ENCODE results near the gene SRPRA.
A peak's percentile ranks its signal among the peaks of the same experiment; 100 is the strongest.

- no peak for TF ChIP-seq SP1 (IDR thresholded peaks at IDR 0.05)
- no peak for TF ChIP-seq BHLHE40 (IDR thresholded peaks at IDR 0.05; ENCODE audit: borderline replicate concordance)
- TF ChIP-seq FOXK2 (IDR thresholded peaks at IDR 0.05): no peak
- no peak for TF ChIP-seq TARDBP (IDR thresholded peaks at IDR 0.05)
- TF ChIP-seq ELF4 (IDR thresholded peaks at IDR 0.05): peak; percentile 37
- TF ChIP-seq FOXA1 (IDR thresholded peaks at IDR 0.05): no peak
- TF ChIP-seq HDGF (IDR thresholded peaks at IDR 0.05; ENCODE audit: borderline replicate concordance): no peak
- peak; percentile 48; the same call in 1 of the 2 replicates for TF ChIP-seq PKNOX1 (IDR thresholded peaks at IDR 0.05)
- no peak for TF ChIP-seq L3MBTL2 (conservative IDR thresholded peaks at IDR 0.05)
Observed at GRCh38 chr11:126268708-126269579, at the start of gene SRPRA, which contains the start of gene FOXRED1.

Measured in HEK293T (cell line).